Colonic mucosa (tissue), 4 donors: ENCODE data around the gene WNT1. TPM values are rescaled to one million over a fixed set of nuclear protein-coding genes. Genes with fewer than 3 reads are reported as not detected.

ENCODE experiments used
- DNase-seq: peaks from one replicate; pipeline ENCODE4 v3.0.0-alpha.2; 2020
- H3K27ac ChIP-seq: fragments of 200-600 bp; one replicate; pipeline ENCODE4 v1.8.0; 2021
- H3K27me3 ChIP-seq: fragments of 200-600 bp; one replicate; pipeline ENCODE4 v1.8.0; 2021
- H3K36me3 ChIP-seq: fragments of 200-600 bp; one replicate; pipeline ENCODE4 v1.8.0; 2021
- H3K4me1 ChIP-seq: fragments of 200-600 bp; one replicate; pipeline ENCODE4 v1.8.0; 2021; ENCODE audit warnings: mild to moderate bottlenecking
- H3K4me3 ChIP-seq: fragments of 200-600 bp; one replicate; pipeline ENCODE4 v1.8.0; 2021
- H3K9ac ChIP-seq, 2 donors: one replicate each; pipeline ENCODE4 v1.7.0; 2013; ENCODE audit warnings: control low read depth in 2 of 2, low read depth in 2 of 2, low read length in 2 of 2
- H3K9me3 ChIP-seq: fragments of 200-600 bp; one replicate; pipeline ENCODE4 v1.8.0; 2021
- intact Hi-C: fragments of 100-400 bp; cut with DNase I; formaldehyde crosslinking; loops from one replicate; pipeline ENCODE4 v1.14.1; 2022
- total RNA-seq, 2 donors: library from RNA; stranded (reverse); fragmentation: NEBNext Ultra II Directional in 1 of 2; extraction: Animal tissue kit (Norgen Biotek cat#: 25700) in 1 of 2; gene quantifications; one replicate each; pipeline ENCODE4 v1.2.1, GENCODE V29; 2021
- TF ChIP-seq, protein P1 (sequence below): fragments of 200-600 bp; IDR thresholded peaks from one replicate; pipeline ENCODE4 v1.8.0; 2022; ENCODE audit warnings: antibody characterized with exemption, mild to moderate bottlenecking
- donor health status: healthy.
- donor health status: DM: no; HTN: no; CAD: no.
- donor health status: DM: no; HTN: no; CAD: no.

Gene WNT1
- total RNA-seq, 2 donors from 2014 or later: not detected

DNA sequence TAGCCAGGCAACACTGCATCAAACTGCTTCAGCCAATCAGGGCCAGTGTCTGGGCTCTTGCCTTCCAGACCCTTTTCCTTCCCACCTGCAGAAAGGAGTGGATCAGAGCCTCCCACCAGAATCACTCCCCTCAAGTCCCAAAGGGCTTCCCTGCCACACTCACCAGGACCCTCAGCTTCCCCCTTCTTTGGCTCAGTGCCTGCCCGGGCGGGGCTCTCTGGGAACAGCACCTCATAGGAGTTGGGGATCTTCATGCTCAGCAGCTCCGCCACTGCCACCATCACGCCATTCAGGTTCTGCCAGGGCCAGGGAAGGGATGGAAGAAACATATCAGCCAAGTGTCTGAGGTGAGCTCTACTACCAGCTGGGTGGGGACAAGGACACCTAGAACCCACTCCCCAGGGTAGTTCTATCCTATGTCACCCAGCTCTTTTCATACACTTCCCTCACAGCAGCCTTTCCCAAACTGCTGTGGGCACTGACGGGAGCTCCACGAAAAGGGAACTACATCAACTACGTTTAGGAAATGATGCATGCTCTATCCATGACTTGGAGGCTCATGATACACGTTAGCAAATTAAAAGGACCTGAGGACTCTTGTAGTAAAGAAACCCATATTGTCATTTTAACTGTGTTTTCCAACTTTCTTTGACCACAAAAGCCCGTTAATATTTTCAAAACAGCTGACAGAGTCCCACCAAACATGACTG lies 49.9 kb downstream of the WNT1 start:
- Histone ChIP-seq H3K9me3 (no peaks in the 10 kb centered on the region), H3K27ac (no peak overlapping the region), H3K4me3 (no peak overlapping the region), H3K27me3 (no peaks in the 10 kb centered on the region), H3K36me3 (peaks cover 19% of the 10 kb centered on the region), H3K4me1 (no peaks in the 10 kb centered on the region), H3K9ac (no peak overlapping the region)
- TF ChIP-seq, protein P1, sequence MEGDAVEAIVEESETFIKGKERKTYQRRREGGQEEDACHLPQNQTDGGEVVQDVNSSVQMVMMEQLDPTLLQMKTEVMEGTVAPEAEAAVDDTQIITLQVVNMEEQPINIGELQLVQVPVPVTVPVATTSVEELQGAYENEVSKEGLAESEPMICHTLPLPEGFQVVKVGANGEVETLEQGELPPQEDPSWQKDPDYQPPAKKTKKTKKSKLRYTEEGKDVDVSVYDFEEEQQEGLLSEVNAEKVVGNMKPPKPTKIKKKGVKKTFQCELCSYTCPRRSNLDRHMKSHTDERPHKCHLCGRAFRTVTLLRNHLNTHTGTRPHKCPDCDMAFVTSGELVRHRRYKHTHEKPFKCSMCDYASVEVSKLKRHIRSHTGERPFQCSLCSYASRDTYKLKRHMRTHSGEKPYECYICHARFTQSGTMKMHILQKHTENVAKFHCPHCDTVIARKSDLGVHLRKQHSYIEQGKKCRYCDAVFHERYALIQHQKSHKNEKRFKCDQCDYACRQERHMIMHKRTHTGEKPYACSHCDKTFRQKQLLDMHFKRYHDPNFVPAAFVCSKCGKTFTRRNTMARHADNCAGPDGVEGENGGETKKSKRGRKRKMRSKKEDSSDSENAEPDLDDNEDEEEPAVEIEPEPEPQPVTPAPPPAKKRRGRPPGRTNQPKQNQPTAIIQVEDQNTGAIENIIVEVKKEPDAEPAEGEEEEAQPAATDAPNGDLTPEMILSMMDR: no peak
- intact Hi-C loops: no loop called here
- no peak for DNase-seq

GRCh38 chr12:49028666-49029275 lies 50.6 kb downstream of the WNT1 start:
- Histone ChIP-seq H3K27me3 (no peaks in the 10 kb centered on the region), H3K9me3 (no peaks in the 10 kb centered on the region), H3K9ac (no peak overlapping the region), H3K4me3 (no peak overlapping the region), H3K27ac (no peak overlapping the region), H3K36me3 (peaks cover 21% of the 10 kb centered on the region), H3K4me1 (no peaks in the 10 kb centered on the region)
- intact Hi-C loops: no loop called here
- TF ChIP-seq, protein P1: no peak
- no peak for DNase-seq

GRCh38 chr12:49030119-49030518 lies 52.0 kb downstream of the WNT1 start:
- Histone ChIP-seq H3K27me3 (no peaks in the 10 kb centered on the region), H3K27ac (no peak overlapping the region), H3K4me3 (no peak overlapping the region), H3K4me1 (no peaks in the 10 kb centered on the region), H3K9ac (no peak overlapping the region), H3K9me3 (no peaks in the 10 kb centered on the region), H3K36me3 (peaks cover 17% of the 10 kb centered on the region)
- intact Hi-C loops: no loop called here
- DNase-seq: no peak
- TF ChIP-seq, protein P1: no peak

DNA sequence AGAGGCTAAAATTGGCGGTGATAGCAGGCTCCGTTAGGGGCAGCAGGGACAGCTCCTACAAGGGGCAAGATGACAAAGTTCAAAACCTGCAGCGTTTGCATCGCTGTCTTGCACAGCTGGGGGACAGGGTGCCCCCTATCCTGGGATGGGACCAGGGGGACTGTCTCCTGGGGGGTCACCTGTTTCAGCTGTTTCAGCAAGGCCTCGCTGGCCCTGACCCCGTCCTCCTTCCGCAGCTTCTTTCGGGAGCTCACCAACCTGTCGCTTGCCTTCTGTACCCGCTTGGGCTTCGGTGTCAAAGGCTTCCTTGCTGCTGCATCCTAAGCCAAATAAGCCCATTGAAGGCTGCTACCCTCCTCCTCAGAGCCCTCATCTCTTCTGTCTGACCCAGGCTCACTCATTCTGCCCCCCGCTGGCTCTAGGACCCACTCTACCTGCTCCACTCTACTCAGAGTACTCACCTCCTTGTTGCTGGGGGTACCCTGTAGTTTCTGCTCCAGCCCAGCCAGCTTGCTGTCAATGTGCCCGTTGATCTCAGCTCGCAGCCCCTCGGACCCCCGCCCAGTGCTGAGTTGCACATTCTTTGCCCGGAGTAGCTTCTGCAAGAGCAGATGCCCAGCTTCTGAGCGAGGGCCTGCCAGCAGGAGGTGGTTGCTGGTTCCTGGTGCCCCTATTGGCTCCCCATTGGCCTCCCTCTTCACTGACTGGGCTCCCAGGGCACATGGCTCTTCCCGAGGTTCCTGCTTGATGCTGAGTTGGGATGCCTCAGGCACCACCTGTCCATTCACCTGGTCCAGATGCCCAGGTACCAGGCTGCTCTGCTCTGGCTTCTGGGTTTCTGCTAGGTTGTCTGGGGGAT lies 52.8 kb downstream of the WNT1 start:
- no peaks in the 10 kb centered on the region for H3K27me3 ChIP-seq
- no peak overlapping the region for H3K4me3 ChIP-seq
- TF ChIP-seq, protein P1: no peak
- H3K36me3 ChIP-seq: peaks cover 11% of the 10 kb centered on the region
- no peak overlapping the region for H3K9ac ChIP-seq
- no peak for DNase-seq
- H3K27ac ChIP-seq: no peak overlapping the region
- intact Hi-C loops: no loop called here
- no peaks in the 10 kb centered on the region for H3K4me1 ChIP-seq
- no peaks in the 10 kb centered on the region for H3K9me3 ChIP-seq

DNA sequence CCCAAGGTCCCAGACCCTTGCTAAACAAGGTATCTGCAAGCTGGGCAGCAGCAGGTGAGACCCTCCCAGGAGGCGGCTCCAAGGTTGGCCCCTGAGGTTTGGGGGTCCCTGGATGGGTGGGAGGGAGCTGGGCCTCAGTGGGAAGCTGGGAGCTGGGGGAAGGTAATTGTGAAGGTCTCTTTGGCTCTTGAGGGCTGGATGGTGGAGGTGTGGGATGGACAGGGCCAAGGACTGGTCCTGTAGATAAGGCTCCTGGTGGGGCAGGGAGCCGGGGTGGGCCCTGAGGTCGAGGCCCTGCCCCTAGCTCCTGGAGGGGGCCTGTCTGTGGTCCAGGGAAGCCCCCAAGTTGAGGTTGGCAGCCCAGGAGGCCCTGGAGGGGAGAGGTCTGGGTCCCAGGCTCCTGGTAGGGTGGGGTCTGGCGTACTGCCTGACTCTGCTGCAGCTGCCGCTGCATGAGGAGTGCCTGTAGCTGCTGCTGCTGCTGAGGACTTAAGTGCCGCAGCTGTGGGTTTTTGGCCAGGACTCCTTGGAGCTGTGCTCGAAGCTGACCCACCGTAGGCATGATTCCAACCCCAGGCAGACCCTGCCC lies 53.5 kb downstream of the WNT1 start:
- Histone ChIP-seq H3K36me3 (peaks cover 6% of the 10 kb centered on the region), H3K4me3 (no peak overlapping the region), H3K9ac (no peak overlapping the region), H3K27me3 (no peaks in the 10 kb centered on the region), H3K4me1 (no peaks in the 10 kb centered on the region), H3K27ac (no peak overlapping the region), H3K9me3 (no peaks in the 10 kb centered on the region)
- intact Hi-C loops: no loop called here
- no peak for DNase-seq
- TF ChIP-seq, protein P1: no peak
